CD4-positive, alpha-beta T cell treated with Interleukin-17A for 1 hour (primary cell): ENCODE data around the gene SYNE2.
"Not testable (repeated sequence)": the region's sequence is repeated elsewhere in the genome, so short reads cannot be mapped to it uniquely, and the experiment has no call there.

Experiments
- DNase-seq: peaks from one replicate; pipeline ENCODE4 v3.0.0-alpha.2; 2020

The SYNE2 gene

GRCh38 chr14:64092338-64092737, 239.5 kb downstream of the SYNE2 start:
- DNase-seq: no peak

- no peak for DNase-seq
Measured at GRCh38 chr14:64092940-64093339, 240.1 kb downstream of the SYNE2 start.

GRCh38 chr14:64095620-64096019, 242.8 kb downstream of the SYNE2 start:
- no peak for DNase-seq

- DNase-seq: no peak
Measured at GRCh38 chr14:64098120-64098519, 245.3 kb downstream of the SYNE2 start.

GRCh38 chr14:64107438-64107837, 254.6 kb downstream of the SYNE2 start:
- DNase-seq: no peak

- DNase-seq: no peak
Measured at GRCh38 chr14:64109819-64110554, 257.2 kb downstream of the SYNE2 start.

DNA sequence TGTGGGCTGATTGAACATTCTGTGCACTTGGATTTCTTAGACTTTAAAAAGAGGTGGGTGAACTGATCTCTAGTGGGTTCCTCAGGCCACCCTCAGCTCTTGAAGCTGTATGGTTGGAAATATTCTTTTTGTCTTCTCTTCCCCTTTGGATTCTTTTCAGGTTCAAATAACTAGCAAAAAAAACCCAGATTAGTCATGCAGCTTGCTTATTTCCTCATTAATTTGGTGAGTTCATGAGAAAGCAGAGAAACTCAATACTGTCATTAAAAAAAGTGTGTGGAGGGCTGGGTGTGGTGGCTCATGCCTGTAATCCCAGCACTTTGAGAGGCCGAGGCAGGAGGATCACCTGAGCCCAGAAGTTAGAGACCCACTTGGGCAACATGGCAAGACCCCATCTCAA, 258.0 kb downstream of the SYNE2 start:
- no peak for DNase-seq

DNA sequence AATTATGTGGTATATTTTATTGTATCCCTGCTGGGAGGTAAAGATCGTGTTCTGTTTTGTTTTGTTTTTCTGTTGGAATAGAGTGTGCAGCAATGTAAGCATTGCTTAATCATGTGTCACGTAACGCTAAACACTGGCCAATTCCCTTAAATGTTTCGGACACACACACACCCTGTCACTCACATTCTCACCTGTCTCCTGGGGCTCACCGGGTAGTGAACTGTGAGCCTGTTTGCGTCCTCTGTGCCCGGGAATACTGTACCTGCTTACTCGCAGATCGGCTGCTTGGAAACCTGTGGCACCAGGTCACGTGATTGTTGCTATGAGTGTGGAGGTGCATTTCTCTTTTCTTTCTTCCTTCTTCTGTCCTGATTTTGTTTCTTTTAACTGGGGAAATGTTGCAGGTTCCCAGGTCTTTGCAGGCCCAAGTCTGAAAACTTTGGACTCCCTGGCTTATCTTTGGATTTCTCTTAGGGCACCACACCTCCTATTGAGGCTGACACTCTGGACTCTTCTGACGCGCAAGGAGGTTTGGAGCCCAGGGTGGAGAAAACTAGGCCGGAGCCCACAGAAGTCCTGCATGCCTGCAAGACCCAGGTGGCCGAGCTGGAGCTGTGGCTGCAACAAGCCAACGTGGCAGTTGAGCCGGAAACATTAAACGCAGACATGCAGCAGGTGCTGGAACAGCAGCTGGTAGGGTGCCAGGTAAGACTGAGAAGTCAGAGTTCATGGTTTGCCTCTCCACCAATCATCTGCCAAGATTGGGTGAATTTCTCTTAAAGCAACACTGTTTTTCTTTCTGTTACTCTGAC, 260.3 kb downstream of the SYNE2 start:
- no peak for DNase-seq

DNA sequence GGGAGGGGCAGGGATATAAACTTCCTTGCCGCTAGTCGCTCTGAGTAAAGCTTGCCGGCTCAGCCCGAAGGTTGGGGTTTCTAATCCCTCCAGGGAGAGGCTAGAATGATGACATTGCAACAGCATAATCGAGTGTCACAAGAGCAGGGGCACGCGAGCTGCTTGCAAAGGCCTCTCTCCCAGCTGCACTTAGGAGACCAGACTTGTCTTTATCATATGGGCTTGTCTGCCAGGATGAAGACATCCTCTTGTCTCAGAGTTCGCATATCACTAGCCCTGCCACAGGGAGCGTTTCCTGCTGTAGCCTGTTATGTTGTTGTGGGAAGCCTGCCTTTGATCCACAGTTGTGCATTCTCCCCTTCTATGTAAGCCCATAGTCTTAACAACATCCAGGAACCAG, 261.4 kb downstream of the SYNE2 start:
- no peak for DNase-seq

DNA sequence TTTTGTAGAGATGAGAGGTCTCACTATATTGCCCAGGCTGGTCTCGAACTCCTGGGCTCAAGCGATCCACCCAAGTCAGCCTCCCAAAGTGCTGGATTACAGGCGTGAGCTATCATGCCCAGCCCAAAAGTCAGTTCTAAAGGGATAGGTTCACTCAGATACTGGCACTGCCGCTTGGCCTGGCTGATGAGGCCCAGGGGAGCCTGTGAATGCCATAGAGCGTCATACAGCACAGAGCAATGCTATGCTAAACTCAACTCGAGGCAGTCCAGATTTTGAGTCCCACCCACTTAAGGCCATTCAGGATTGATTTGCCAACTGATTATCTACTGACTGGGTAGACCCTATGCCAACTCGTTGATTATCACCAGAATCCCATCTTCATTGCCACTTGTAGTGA, 262.0 kb downstream of the SYNE2 start:
- DNase-seq: no peak

DNA sequence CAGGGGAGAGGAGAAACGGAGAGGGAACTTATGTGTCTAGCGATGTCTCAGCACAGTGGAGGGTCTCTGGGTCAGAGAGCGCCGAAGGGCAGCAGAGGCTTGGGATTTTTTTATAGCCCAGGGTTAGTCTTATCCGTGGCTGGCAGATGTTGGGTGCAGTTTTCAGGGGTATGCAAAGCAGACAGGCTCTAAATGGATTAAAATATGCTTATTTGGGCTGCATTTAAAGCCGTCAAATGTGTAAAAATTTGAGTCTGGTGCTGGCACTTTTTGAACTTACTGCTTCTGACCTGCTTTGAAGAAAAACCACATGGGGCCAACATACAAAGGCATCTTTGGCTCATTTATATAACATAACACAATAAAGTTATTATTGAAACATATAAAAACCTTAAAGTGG, 262.6 kb downstream of the SYNE2 start:
- DNase-seq: no peak

DNA sequence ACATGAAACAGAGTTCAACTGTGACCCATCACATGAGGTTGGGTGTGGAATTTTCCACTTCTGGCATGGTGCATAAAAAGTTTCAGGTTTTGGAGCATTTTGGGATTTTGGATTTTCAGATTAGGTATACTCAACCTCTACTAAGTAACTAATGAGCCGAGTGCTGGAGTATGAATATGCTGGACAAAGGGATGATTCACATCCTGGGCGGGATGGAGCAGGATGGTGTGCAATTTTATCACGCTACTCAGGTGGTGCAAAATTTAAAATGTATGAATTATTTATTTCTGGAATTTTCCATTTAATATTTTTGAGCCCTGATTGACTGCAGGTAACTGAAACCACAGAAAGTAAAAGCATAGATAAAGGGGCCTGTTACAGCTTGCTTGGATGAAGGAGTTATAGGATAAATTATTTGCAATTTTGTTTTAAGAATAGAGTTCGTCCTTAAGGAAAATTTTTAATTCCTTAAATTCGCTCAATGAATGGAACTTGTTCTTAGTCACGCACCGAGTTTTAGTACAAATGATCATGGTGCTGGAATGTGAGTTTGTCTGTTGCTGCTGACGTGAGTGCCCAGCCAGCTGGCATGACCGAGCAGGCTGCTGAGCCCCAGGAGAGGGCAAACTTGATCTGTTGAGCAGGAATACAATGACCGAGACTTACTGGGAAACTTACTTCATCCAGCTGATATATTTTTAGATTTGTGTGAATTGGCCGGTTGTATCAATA, 265.0 kb downstream of the SYNE2 start:
- DNase-seq: no peak

GRCh38 chr14:64118403-64118742, 265.6 kb downstream of the SYNE2 start:
- DNase-seq: not testable (repeated sequence)

GRCh38 chr14:64118892-64119291, 266.1 kb downstream of the SYNE2 start:
- no peak for DNase-seq

GRCh38 chr14:64119500-64119899, 266.7 kb downstream of the SYNE2 start:
- DNase-seq: no peak

GRCh38 chr14:64119980-64120379, 267.2 kb downstream of the SYNE2 start:
- no peak for DNase-seq

GRCh38 chr14:64123241-64123822, 270.5 kb downstream of the SYNE2 start:
- DNase-seq: no peak

DNA sequence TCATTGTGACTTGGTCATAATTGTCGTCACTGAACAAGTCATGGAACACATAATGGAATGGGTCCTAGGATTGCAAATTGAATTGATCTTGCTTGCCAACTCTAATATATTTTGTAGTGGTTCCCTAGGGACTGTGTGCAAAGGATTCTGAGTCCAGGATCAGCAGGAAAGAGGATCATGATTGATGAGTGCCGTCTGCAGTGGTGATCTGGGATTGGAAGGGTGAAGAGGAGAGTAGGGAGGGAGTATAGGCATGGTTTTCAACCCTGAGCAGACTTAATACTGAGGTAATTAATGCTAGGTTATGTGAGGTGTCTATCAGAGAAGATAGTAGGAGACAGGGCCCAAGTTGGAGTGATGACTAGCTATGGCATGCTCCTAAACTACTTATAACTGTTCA, 272.5 kb downstream of the SYNE2 start:
- no peak for DNase-seq

GRCh38 chr14:64126548-64126947, 273.7 kb downstream of the SYNE2 start:
- DNase-seq: no peak

GRCh38 chr14:64137657-64138290, 285.0 kb downstream of the SYNE2 start:
- DNase-seq: no peak

DNA sequence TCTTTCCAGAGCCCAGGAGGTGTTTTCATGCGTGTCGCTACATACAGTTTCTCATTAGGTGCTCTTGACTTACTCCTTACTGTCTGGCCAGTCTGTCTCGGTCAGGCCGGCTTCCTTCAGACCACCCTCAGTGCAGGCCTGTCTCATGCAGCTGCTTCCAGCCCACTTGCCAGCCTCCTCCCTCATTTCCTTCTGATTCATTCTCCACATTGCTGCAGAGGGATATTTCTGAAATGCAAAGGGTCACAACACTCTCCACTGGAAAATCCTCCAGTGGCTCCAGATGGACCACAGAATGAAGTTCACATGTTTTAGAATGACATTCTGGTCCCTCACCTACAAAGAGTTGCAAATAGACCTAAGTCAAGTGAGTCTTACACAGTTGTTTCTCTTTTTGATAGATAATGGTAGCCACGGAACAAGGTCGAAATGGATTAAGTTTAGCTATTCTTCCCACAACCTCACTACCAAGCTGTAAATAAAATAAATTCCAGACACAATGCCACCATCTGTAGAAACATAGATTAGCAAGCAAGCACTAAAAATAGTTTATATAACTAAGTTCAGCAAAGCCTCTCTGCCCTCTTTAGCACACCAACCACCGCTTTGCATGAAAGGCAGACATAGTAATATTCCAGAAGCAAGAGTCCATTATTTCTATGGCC, 294.5 kb downstream of the SYNE2 start:
- DNase-seq: no peak

DNA sequence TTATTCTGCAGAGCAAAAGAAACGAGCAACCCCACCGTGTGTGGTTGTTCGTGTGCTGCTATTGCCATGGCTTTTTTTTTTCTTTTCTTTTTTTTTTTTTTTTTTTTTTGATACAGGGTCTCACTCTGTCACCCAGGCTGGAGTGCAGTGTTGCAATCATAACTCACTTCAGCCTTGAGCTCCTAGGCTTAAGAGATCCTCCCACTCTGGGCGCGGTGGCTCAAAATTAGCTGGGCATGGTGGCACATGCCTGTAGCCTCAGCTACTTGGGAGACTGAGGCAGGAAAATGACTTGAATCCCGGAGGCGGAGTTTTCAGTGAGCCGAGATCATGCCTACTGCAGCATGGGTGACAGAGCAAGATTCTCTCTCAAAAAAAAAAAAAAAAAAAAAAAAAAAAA, 297.1 kb downstream of the SYNE2 start:
- DNase-seq: no peak
